K562 (cell line): ENCODE measurements around the gene KCNK7. TPM values are rescaled to one million over a fixed set of nuclear protein-coding genes. Genes with fewer than 3 reads are reported as not detected.
A peak's percentile ranks its signal among the peaks of the same experiment; 100 is the strongest.

Experiments used
- ATAC-seq: fragments of 200-7000 bp; cut with Tn5 transposase; 3 replicates; pipeline ENCODE4 v1.9.1; 2020; ENCODE audit warnings: moderate library complexity
- BruUV-seq: library from RNA; stranded (reverse); fragments of 400-500 nt; replicated peaks from 2 replicates; lab custom pipeline; 2021; lab: Mats Ljungman, UMichigan
- CTCF ChIA-PET: fragments of 300-600 bp; formaldehyde crosslinking; extraction: SDS; loops from one replicate; lab custom pipeline; 2021; ENCODE audit warnings: low intra/inter-chr PET ratio; lab: Yijun Ruan, JAX
- POLR2A ChIA-PET: fragments of 300-600, 350-650 bp; sonication (Branson Sonifier 250); formaldehyde crosslinking; extraction: SDS; loops from one replicate; lab custom pipeline; 2021; ENCODE audit warnings: antibody characterized with exemption, inconsistent platforms; lab: Yijun Ruan, JAX
- DNase-seq, 4 experiments: peaks; one replicate each; pipeline versions ENCODE4 v3.0.0 to v3.0.0-alpha.2; 2011 to 2018; ENCODE audit warnings: low spot score in 3 of 4, mixed read lengths in 3 of 4; ENCODE audit errors: extremely low read depth in 1 of 4
- FAIRE-seq: peaks from 2 replicates; lab custom pipeline; 2011; peaks lifted over from hg19 to GRCh38; lab: Jason Lieb, UNC
- H2AFZ ChIP-seq: 2 replicates; pipeline ENCODE4 v1.6.0; 2011; ENCODE audit warnings: low read depth, low read length, control low read depth, inconsistent platforms
- H3K27ac ChIP-seq: fragments of 200-600 bp; 3 replicates; pipeline ENCODE4 v1.8.0; 2011; ENCODE audit warnings: low read depth, mild to moderate bottlenecking, control low read depth, inconsistent platforms, low read length, moderate library complexity, mixed read lengths; ENCODE audit errors: extremely low read depth
- H3K27me3 ChIP-seq, 2 experiments: fragments of 300-600 bp in 1 of 2; 2 replicates in 1 of 2; 3 replicates in 1 of 2; pipeline versions ENCODE4 v1.6.0 to v1.8.0; 2011; ENCODE audit warnings: inconsistent platforms in 2 of 2, low read length in 2 of 2, mild to moderate bottlenecking in 1 of 2, mixed read lengths in 1 of 2, moderate library complexity in 1 of 2; ENCODE audit not compliant: control insufficient read depth in 2 of 2, insufficient read depth in 2 of 2
- H3K36me3 ChIP-seq: fragments of 300-600 bp; 3 replicates; pipeline ENCODE4 v1.8.0; 2011; ENCODE audit warnings: mild to moderate bottlenecking, low read length, inconsistent platforms; ENCODE audit not compliant: control insufficient read depth, insufficient read depth
- H3K4me1 ChIP-seq, 2 experiments: fragments of 200-600 bp in 1 of 2; replicated peaks in 1 of 2; 2 replicates in 1 of 2; 3 replicates in 1 of 2; pipeline versions ENCODE4 v1.5.1 to v1.8.0; 2011; ENCODE audit warnings: inconsistent platforms in 2 of 2, low read length in 2 of 2, mild to moderate bottlenecking in 1 of 2, mixed read lengths in 1 of 2, moderate library complexity in 1 of 2; ENCODE audit not compliant: control insufficient read depth in 2 of 2, insufficient read depth in 2 of 2
- H3K4me2 ChIP-seq: 2 replicates; pipeline ENCODE4 v1.6.1; 2011; ENCODE audit warnings: low read length, control low read depth, inconsistent platforms, mixed read lengths; ENCODE audit not compliant: insufficient read depth
- H3K4me3 ChIP-seq: fragments of 200-600 bp; sonication (generic), shearing (Covaris generic); 2 replicates; pipeline ENCODE4 v1.5.1; 2016; ENCODE audit warnings: control low read depth, inconsistent platforms
- H3K79me2 ChIP-seq: fragments of 200-600 bp; 3 replicates; pipeline ENCODE4 v1.8.0; 2011; ENCODE audit warnings: low read length, inconsistent platforms; ENCODE audit not compliant: control insufficient read depth, insufficient read depth
- H3K9ac ChIP-seq, 2 experiments: 2 replicates each; pipeline versions ENCODE4 v1.6.0 to v1.6.1; 2011; ENCODE audit warnings: low read depth in 2 of 2, low read length in 2 of 2, control low read depth in 1 of 2, inconsistent platforms in 1 of 2, mild to moderate bottlenecking in 1 of 2, mixed read lengths in 1 of 2; ENCODE audit not compliant: insufficient read depth in 1 of 2
- H3K9me1 ChIP-seq: one replicate; pipeline ENCODE4 v1.6.0; 2011; ENCODE audit warnings: inconsistent platforms, mild to moderate bottlenecking, low read length, moderate library complexity; ENCODE audit not compliant: control insufficient read depth, insufficient read depth
- H3K9me3 ChIP-seq: replicated peaks from 2 replicates; pipeline ENCODE4 v1.5.1; 2011; ENCODE audit warnings: low read depth, low read length, inconsistent platforms; ENCODE audit not compliant: control insufficient read depth, insufficient read depth
- H4K20me1 ChIP-seq: replicated peaks from 2 replicates; pipeline ENCODE4 v1.6.1; 2011; ENCODE audit warnings: low read length, inconsistent platforms, mixed read lengths; ENCODE audit not compliant: control insufficient read depth, insufficient read depth
- BHLHE40 ChIP-seq: IDR thresholded peaks from 2 replicates; pipeline ENCODE4 v1.6.1; 2011; ENCODE audit warnings: low read length, improper control_type of control experiment
- E2F6 ChIP-seq, 2 experiments: IDR thresholded peaks; 2 replicates each; pipeline ENCODE4 v1.6.1; 2011; ENCODE audit warnings: borderline replicate concordance in 1 of 2, control low read depth in 1 of 2, low read depth in 1 of 2, low read length in 1 of 2, mild to moderate bottlenecking in 1 of 2, mixed read lengths in 1 of 2, moderate library complexity in 1 of 2; ENCODE audit not compliant: insufficient read depth in 1 of 2, insufficient read length in 1 of 2, poor library complexity in 1 of 2, severe bottlenecking in 1 of 2; ENCODE audit errors: extremely low read depth in 1 of 2
- E4F1 ChIP-seq: fragments of 250-450 bp; sonication (Bioruptor Pico); IDR thresholded peaks from 2 replicates; pipeline ENCODE4 v1.5.0; 2021; ENCODE audit warnings: mild to moderate bottlenecking, borderline replicate concordance
- ELK1 ChIP-seq: sonication (generic); formaldehyde crosslinking; IDR thresholded peaks from 2 replicates; pipeline ENCODE4 v1.8.1; 2022; ENCODE audit warnings: missing genetic modification reagents
- NFE2L1 ChIP-seq: fragments of 450-650 bp; IDR thresholded peaks from 2 replicates; pipeline ENCODE4 v1.6.1; 2016; ENCODE audit warnings: missing genetic modification characterization, low read depth, mild to moderate bottlenecking, missing compliant biosample characterization, moderate library complexity, borderline replicate concordance
- RHOXF2B ChIP-seq: fragments of 250-450 bp; sonication (Bioruptor Pico); conservative IDR thresholded peaks from 2 replicates; pipeline ENCODE4 v1.5.1; 2021
- ZBTB9 ChIP-seq: fragments of 450-650 bp; formaldehyde crosslinking; IDR thresholded peaks from 2 replicates; pipeline ENCODE4 v1.4.0; 2020; ENCODE audit warnings: mild to moderate bottlenecking, moderate library complexity
- ZKSCAN1 ChIP-seq: fragments of 150-350 bp; IDR thresholded peaks from 2 replicates; pipeline ENCODE4 v1.6.1; 2016; ENCODE audit warnings: low read depth, low read length
- ZNF175 ChIP-seq: fragments of 200-800 bp; sonication (Bioruptor generic); IDR thresholded peaks from 2 replicates; pipeline ENCODE4 v1.6.1; 2016; ENCODE audit warnings: low read depth, mild to moderate bottlenecking, missing genetic modification characterization, missing compliant biosample characterization
- WGBS: fragments of 100-300 bp; shearing (Covaris generic); methylation state at CpG from one replicate; pipeline ENCODE4 v1.1.6; 2016; ENCODE audit warnings: low coverage, mixed read lengths; ENCODE audit not compliant: insufficient coverage; ENCODE audit errors: missing lambda C conversion rate; 5-methylcytosine and 5-hydroxymethylcytosine counted together
- in situ Hi-C: fragments of 300-500 bp; cut with MboI; formaldehyde crosslinking; loops from 4 replicates; pipeline ENCODE4 v1.15.0; 2018; ENCODE audit warnings: inconsistent platforms, mixed read lengths
- intact Hi-C: fragments of 100-400 bp; cut with micrococcal nuclease; formaldehyde crosslinking; loops from 2 replicates; pipeline ENCODE4 v1.14.2; 2022
- polyA plus RNA-seq, 8 experiments: library from polyadenylated mRNA; depleted of rRNA in 4 of 8; stranded (reverse) in 5 of 8; unstranded in 3 of 8; fragments of >200 nt; fragmentation: Nextera tagmentation in 2 of 8; fragmentation: Illumina TruSeq in 1 of 8; extraction: Ambion mirVana in 2 of 8; extraction: Trizol in 1 of 8; gene quantifications; 2 replicates each; pipeline versions ENCODE4 v1.2.1 to v1.2.3, GENCODE V29; 2011 to 2014; ENCODE audit warnings: inconsistent platforms in 1 of 8, missing spikeins in 1 of 8
- total RNA-seq, 7 experiments: library from RNA; depleted of rRNA in 6 of 7; stranded (reverse); fragments of >200 nt in 6 of 7; fragmentation: Illumina TruSeq in 2 of 7; extraction: Trizol in 2 of 7; gene quantifications; 2 replicates each; pipeline versions ENCODE4 v1.2.1 to v1.2.3, GENCODE V29; 2011 to 2021; ENCODE audit warnings: low replicate concordance in 1 of 7
- TF ChIP-seq, protein P1 (sequence below): fragments of 250-450 bp; sonication (Bioruptor Pico); IDR thresholded peaks from 2 replicates; pipeline ENCODE4 v1.6.1; 2021; ENCODE audit warnings: mild to moderate bottlenecking

Gene KCNK7
- total and polyA plus RNA-seq, 9 of the 15 experiments (the other 6 are each of a cell fraction or from before 2014, with no cell fraction given): 0.07 to 0.40 TPM; not detected in 7

GRCh38 chr11:65625628-65626342 lies 30.2 kb upstream of the KCNK7 start:
- Histone ChIP-seq H2AFZ (no peak overlapping the region), H3K9me3 (no peaks in the 10 kb centered on the region), H3K27ac (no peak overlapping the region), H3K4me1 (peaks cover 0 to 28% of the 10 kb centered on the region in 2 experiments; a peak in 1 of 5 replicates), H3K36me3 (peaks cover 94% of the 10 kb centered on the region; the same call in 2 of the 3 replicates), H3K4me3 (no peak overlapping the region), H4K20me1 (0 out of 2 replicates have a peak, but pooled peaks cover 5% of the 10 kb centered on the region), H3K4me2 (no peak overlapping the region), H3K9ac (0 out of 4 replicates have a peak overlapping the region, but pooled peaks of 1 of the 2 experiments have one; percentile 21), H3K9me1 (no peaks in the 10 kb centered on the region), H3K79me2 (no peaks in the 10 kb centered on the region; the same call in 2 of the 3 replicates), H3K27me3 (no peaks in the 10 kb centered on the region)
- intact Hi-C loops: no loop called here
- ChIA-PET POLR2A (interaction anchor here (0.5 to 1.9 kb wide), 4 partner anchors 8 to 87 kb away, joined by 3 to 7 read pairs (median 3); partner anchors contain the start of gene PCNX3), CTCF (interaction anchor here (1.1 to 2.2 kb wide), 3 partner anchors 192 to 363 kb away, joined by 5 to 27 read pairs (median 6); no protein-coding TSS in a partner anchor)
- no TSS peak for BruUV-seq
- in situ Hi-C loops: no loop called here
- ATAC-seq (peak; percentile 81), DNase-seq (peak in 3 of 4 experiments; percentile 32 to 46 (median 39)), FAIRE-seq (no peak)
- 91% methylated on average over 26 of the region's 30 CpGs for WGBS
- 0 out of 2 replicates have a peak, but pooled peaks have one; percentile 22 for TF ChIP-seq BHLHE40
- no peak for TF ChIP-seq ELK1
- no peak for TF ChIP-seq ZBTB9 (CRISPR knock-in tag)
- no peak for TF ChIP-seq ZNF175 (CRISPR knock-in tag)
- no peak for TF ChIP-seq E2F6 (IDR thresholded peaks at IDR 0.05; ENCODE audit: borderline replicate concordance in 1 of 2, extremely low read depth in 1 of 2, insufficient read depth in 1 of 2, insufficient read length in 1 of 2, low read depth in 1 of 2, low read length in 1 of 2, poor library complexity in 1 of 2, severe bottlenecking in 1 of 2)
- no peak for TF ChIP-seq E4F1
- TF ChIP-seq NFE2L1 (tag): no peak
- TF ChIP-seq, protein P1, sequence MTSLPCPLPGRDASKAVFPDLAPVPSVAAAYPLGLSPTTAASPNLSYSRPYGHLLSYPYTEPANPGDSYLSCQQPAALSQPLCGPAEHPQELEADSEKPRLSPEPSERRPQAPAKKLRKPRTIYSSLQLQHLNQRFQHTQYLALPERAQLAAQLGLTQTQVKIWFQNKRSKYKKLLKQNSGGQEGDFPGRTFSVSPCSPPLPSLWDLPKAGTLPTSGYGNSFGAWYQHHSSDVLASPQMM: no peak
- no peak for TF ChIP-seq RHOXF2B
- no peak for TF ChIP-seq ZKSCAN1
